ENCODE data around the gene NEGR1.

DNA sequence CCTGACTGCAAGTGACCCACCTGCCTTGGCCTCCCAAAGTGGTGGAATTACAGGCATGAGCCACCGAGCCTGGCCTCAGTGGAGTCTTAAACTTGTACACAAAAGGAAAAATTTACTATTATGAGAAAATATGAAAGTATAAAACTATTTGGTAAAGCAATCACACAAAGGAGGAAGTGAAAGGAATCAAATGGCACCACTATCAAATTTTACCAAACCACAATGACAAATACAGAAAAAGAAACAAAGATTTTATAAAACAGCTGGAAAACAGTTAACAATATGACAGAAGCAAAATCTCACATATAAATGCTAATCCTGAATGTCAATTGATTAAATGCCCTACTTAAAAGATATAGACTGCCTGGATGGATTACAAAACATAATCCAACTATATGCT is 42.1 kb upstream of the NEGR1 start:
- TF ChIP-seq CTCF (IDR thresholded peaks at IDR 0.05; ENCODE audit: insufficient read depth, low read depth, low read length) (no peak), EZH2 (IDR thresholded peaks at IDR 0.05; ENCODE audit: insufficient read depth, low read length) (no peak)
